ENCODE results near the gene RS1.

RS1 gene

GRCh38 chrX:18661273-18661672 lies 10.6 kb downstream of the RS1 start:
- no peak overlapping the region for H3K4me3 ChIP-seq (ENCODE audit: low read length)
- H3K9ac ChIP-seq (ENCODE audit: low read length) = no peak overlapping the region
- no peaks in the 10 kb centered on the region for H3K27me3 ChIP-seq (ENCODE audit: control insufficient read depth, insufficient read depth, low read length)
- no peaks in the 10 kb centered on the region for H3K36me3 ChIP-seq (ENCODE audit: control insufficient read depth, low read depth, low read length)
- no peak overlapping the region for H3K27ac ChIP-seq (ENCODE audit: low read length)
- H3K4me1 ChIP-seq (ENCODE audit: control insufficient read depth, low read depth, low read length) = no peaks in the 10 kb centered on the region
- peaks cover 11% of the 10 kb centered on the region for H3K9me3 ChIP-seq (ENCODE audit: control insufficient read depth, low read depth, low read length)

GRCh38 chrX:18654875-18655836 lies 16.8 kb downstream of the RS1 start:
- no peaks in the 10 kb centered on the region for H3K36me3 ChIP-seq (ENCODE audit: control insufficient read depth, low read depth, low read length)
- no peak overlapping the region for H3K4me3 ChIP-seq (ENCODE audit: low read length)
- no peaks in the 10 kb centered on the region for H3K4me1 ChIP-seq (ENCODE audit: control insufficient read depth, low read depth, low read length)
- H3K9me3 ChIP-seq (ENCODE audit: control insufficient read depth, low read depth, low read length) = peaks cover 6% of the 10 kb centered on the region
- no peaks in the 10 kb centered on the region for H3K27me3 ChIP-seq (ENCODE audit: control insufficient read depth, insufficient read depth, low read length)
- H3K27ac ChIP-seq (ENCODE audit: low read length) = no peak overlapping the region
- no peak overlapping the region for H3K9ac ChIP-seq (ENCODE audit: low read length)

GRCh38 chrX:18652636-18653035 lies 19.3 kb downstream of the RS1 start:
- no peaks in the 10 kb centered on the region for H3K27me3 ChIP-seq (ENCODE audit: control insufficient read depth, insufficient read depth, low read length)
- H3K4me3 ChIP-seq (ENCODE audit: low read length) = no peak overlapping the region
- H3K27ac ChIP-seq (ENCODE audit: low read length) = no peak overlapping the region
- no peaks in the 10 kb centered on the region for H3K36me3 ChIP-seq (ENCODE audit: control insufficient read depth, low read depth, low read length)
- H3K9me3 ChIP-seq (ENCODE audit: control insufficient read depth, low read depth, low read length) = peaks cover 6% of the 10 kb centered on the region
- H3K9ac ChIP-seq (ENCODE audit: low read length) = no peak overlapping the region
- H3K4me1 ChIP-seq (ENCODE audit: control insufficient read depth, low read depth, low read length) = peaks cover 3% of the 10 kb centered on the region

- H3K27me3 ChIP-seq (ENCODE audit: control insufficient read depth, insufficient read depth, low read length) = no peaks in the 10 kb centered on the region
- H3K36me3 ChIP-seq (ENCODE audit: control insufficient read depth, low read depth, low read length) = no peaks in the 10 kb centered on the region
- no peak overlapping the region for H3K9ac ChIP-seq (ENCODE audit: low read length)
- no peak overlapping the region for H3K4me3 ChIP-seq (ENCODE audit: low read length)
- H3K9me3 ChIP-seq (ENCODE audit: control insufficient read depth, low read depth, low read length) = no peaks in the 10 kb centered on the region
- H3K4me1 ChIP-seq (ENCODE audit: control insufficient read depth, low read depth, low read length) = peaks cover 3% of the 10 kb centered on the region
- no peak overlapping the region for H3K27ac ChIP-seq (ENCODE audit: low read length)
These were observed 21.2 kb downstream of the RS1 start for GRCh38 chrX:18650662-18651061.

GRCh38 chrX:18649498-18649951 lies 22.4 kb downstream of the RS1 start:
- no peaks in the 10 kb centered on the region for H3K27me3 ChIP-seq (ENCODE audit: control insufficient read depth, insufficient read depth, low read length)
- no peak overlapping the region for H3K9ac ChIP-seq (ENCODE audit: low read length)
- no peak overlapping the region for H3K4me3 ChIP-seq (ENCODE audit: low read length)
- no peaks in the 10 kb centered on the region for H3K36me3 ChIP-seq (ENCODE audit: control insufficient read depth, low read depth, low read length)
- H3K4me1 ChIP-seq (ENCODE audit: control insufficient read depth, low read depth, low read length) = peaks cover 3% of the 10 kb centered on the region
- no peaks in the 10 kb centered on the region for H3K9me3 ChIP-seq (ENCODE audit: control insufficient read depth, low read depth, low read length)
- no peak overlapping the region for H3K27ac ChIP-seq (ENCODE audit: low read length)

GRCh38 chrX:18647621-18648020 lies 24.3 kb downstream of the RS1 start:
- peaks cover 3% of the 10 kb centered on the region for H3K4me1 ChIP-seq (ENCODE audit: control insufficient read depth, low read depth, low read length)
- H3K27ac ChIP-seq (ENCODE audit: low read length) = no peak overlapping the region
- no peaks in the 10 kb centered on the region for H3K9me3 ChIP-seq (ENCODE audit: control insufficient read depth, low read depth, low read length)
- no peaks in the 10 kb centered on the region for H3K36me3 ChIP-seq (ENCODE audit: control insufficient read depth, low read depth, low read length)
- H3K9ac ChIP-seq (ENCODE audit: low read length) = no peak overlapping the region
- H3K4me3 ChIP-seq (ENCODE audit: low read length) = no peak overlapping the region
- no peaks in the 10 kb centered on the region for H3K27me3 ChIP-seq (ENCODE audit: control insufficient read depth, insufficient read depth, low read length)

GRCh38 chrX:18643853-18644252 lies 28.1 kb downstream of the RS1 start:
- Histone ChIP-seq H3K9ac (ENCODE audit: low read length) (no peak overlapping the region), H3K4me1 (ENCODE audit: control insufficient read depth, low read depth, low read length) (peaks cover 3% of the 10 kb centered on the region), H3K27ac (ENCODE audit: low read length) (no peak overlapping the region), H3K4me3 (ENCODE audit: low read length) (no peak overlapping the region), H3K27me3 (ENCODE audit: control insufficient read depth, insufficient read depth, low read length) (no peaks in the 10 kb centered on the region), H3K36me3 (ENCODE audit: control insufficient read depth, low read depth, low read length) (no peaks in the 10 kb centered on the region), H3K9me3 (ENCODE audit: control insufficient read depth, low read depth, low read length) (peaks cover 8% of the 10 kb centered on the region)

GRCh38 chrX:18643243-18643642 lies 28.7 kb downstream of the RS1 start:
- H3K27me3 ChIP-seq (ENCODE audit: control insufficient read depth, insufficient read depth, low read length) = no peaks in the 10 kb centered on the region
- peaks cover 3% of the 10 kb centered on the region for H3K4me1 ChIP-seq (ENCODE audit: control insufficient read depth, low read depth, low read length)
- no peak overlapping the region for H3K9ac ChIP-seq (ENCODE audit: low read length)
- no peak overlapping the region for H3K27ac ChIP-seq (ENCODE audit: low read length)
- H3K36me3 ChIP-seq (ENCODE audit: control insufficient read depth, low read depth, low read length) = no peaks in the 10 kb centered on the region
- H3K9me3 ChIP-seq (ENCODE audit: control insufficient read depth, low read depth, low read length) = peaks cover 12% of the 10 kb centered on the region
- H3K4me3 ChIP-seq (ENCODE audit: low read length) = no peak overlapping the region

- no peak overlapping the region for H3K27ac ChIP-seq (ENCODE audit: low read length)
- H3K9ac ChIP-seq (ENCODE audit: low read length) = no peak overlapping the region
- no peaks in the 10 kb centered on the region for H3K36me3 ChIP-seq (ENCODE audit: control insufficient read depth, low read depth, low read length)
- H3K27me3 ChIP-seq (ENCODE audit: control insufficient read depth, insufficient read depth, low read length) = no peaks in the 10 kb centered on the region
- H3K4me3 ChIP-seq (ENCODE audit: low read length) = no peak overlapping the region
- H3K4me1 ChIP-seq (ENCODE audit: control insufficient read depth, low read depth, low read length) = peaks cover 3% of the 10 kb centered on the region
- peaks cover 17% of the 10 kb centered on the region for H3K9me3 ChIP-seq (ENCODE audit: control insufficient read depth, low read depth, low read length)
These were observed 31.2 kb downstream of the RS1 start for GRCh38 chrX:18640686-18641085.

- Histone ChIP-seq H3K9me3 (ENCODE audit: control insufficient read depth, low read depth, low read length) (peaks cover 25% of the 10 kb centered on the region), H3K4me1 (ENCODE audit: control insufficient read depth, low read depth, low read length) (peaks cover 3% of the 10 kb centered on the region), H3K9ac (ENCODE audit: low read length) (no peak overlapping the region), H3K4me3 (ENCODE audit: low read length) (no peak overlapping the region), H3K27ac (ENCODE audit: low read length) (no peak overlapping the region), H3K27me3 (ENCODE audit: control insufficient read depth, insufficient read depth, low read length) (no peaks in the 10 kb centered on the region), H3K36me3 (ENCODE audit: control insufficient read depth, low read depth, low read length) (no peaks in the 10 kb centered on the region)
These were observed 32.6 kb downstream of the RS1 start for GRCh38 chrX:18639280-18639679.

GRCh38 chrX:18638398-18638797 lies 33.5 kb downstream of the RS1 start:
- peaks cover 25% of the 10 kb centered on the region for H3K9me3 ChIP-seq (ENCODE audit: control insufficient read depth, low read depth, low read length)

GRCh38 chrX:18630934-18631333 lies 41.0 kb downstream of the RS1 start:
- Histone ChIP-seq H3K27ac (ENCODE audit: low read length) (no peak overlapping the region), H3K9me3 (ENCODE audit: control insufficient read depth, low read depth, low read length) (peaks cover 15% of the 10 kb centered on the region), H3K27me3 (ENCODE audit: control insufficient read depth, insufficient read depth, low read length) (no peaks in the 10 kb centered on the region), H3K36me3 (ENCODE audit: control insufficient read depth, low read depth, low read length) (peaks cover 5% of the 10 kb centered on the region), H3K4me1 (ENCODE audit: control insufficient read depth, low read depth, low read length) (no peaks in the 10 kb centered on the region), H3K9ac (ENCODE audit: low read length) (no peak overlapping the region), H3K4me3 (ENCODE audit: low read length) (no peak overlapping the region)

More at GRCh38 chrX:18638398-18638797, 33.5 kb downstream of the RS1 start:
- Histone ChIP-seq H3K9ac (ENCODE audit: low read length) (no peak overlapping the region), H3K4me3 (ENCODE audit: low read length) (no peak overlapping the region), H3K27ac (ENCODE audit: low read length) (no peak overlapping the region), H3K4me1 (ENCODE audit: control insufficient read depth, low read depth, low read length) (peaks cover 3% of the 10 kb centered on the region), H3K27me3 (ENCODE audit: control insufficient read depth, insufficient read depth, low read length) (no peaks in the 10 kb centered on the region), H3K36me3 (ENCODE audit: control insufficient read depth, low read depth, low read length) (no peaks in the 10 kb centered on the region)
